Measurements from ENCODE around the gene BROX. TPM values are rescaled to one million over a fixed set of nuclear protein-coding genes. Genes with fewer than 3 reads are reported as not detected.

Gene BROX
- total and polyA plus RNA-seq, 7 donors: 10.1 to 37.2 (median 29.5) TPM

GRCh38 chr1:222749927-222750326 lies 37.6 kb downstream of the BROX start:
- intact Hi-C loops (cut with DNase I): no loop called here
- H3K4me3 ChIP-seq: no peak overlapping the region
- H3K27me3 ChIP-seq (ENCODE audit: insufficient read depth in 3 of 3, low read length in 2 of 3): no peaks in the 10 kb centered on the region
- H3K4me1 ChIP-seq: no peaks in the 10 kb centered on the region
- no peaks in the 10 kb centered on the region for H3K9me3 ChIP-seq
- H3K27ac ChIP-seq: no peak overlapping the region
- TF ChIP-seq CTCF (IDR thresholded peaks at IDR 0.05): no peak
- no peaks in the 10 kb centered on the region for H3K36me3 ChIP-seq (ENCODE audit: insufficient read depth in 1 of 2, low read depth in 1 of 2)
- ATAC-seq (no peak), DNase-seq (no peak)

GRCh38 chr1:222750651-222751050 lies 38.3 kb downstream of the BROX start:
- no peak overlapping the region for H3K27ac ChIP-seq

GRCh38 chr1:222751255-222751654 lies 38.9 kb downstream of the BROX start:
- H3K36me3 ChIP-seq (ENCODE audit: insufficient read depth in 1 of 2, low read depth in 1 of 2): no peaks in the 10 kb centered on the region
- intact Hi-C loops (cut with DNase I): no loop called here
- no peak for TF ChIP-seq CTCF (IDR thresholded peaks at IDR 0.05)
- no peak overlapping the region for H3K4me3 ChIP-seq
- whole genome bisulfite sequencing, 3 donors: 78 to 91% (median 79%) methylated on average over 3 of the region's 3 CpGs
- no peak for ATAC-seq
- H3K9me3 ChIP-seq: no peaks in the 10 kb centered on the region
- DNase-seq: no peak
- H3K4me1 ChIP-seq: no peaks in the 10 kb centered on the region
- no peak overlapping the region for H3K27ac ChIP-seq
- H3K27me3 ChIP-seq (ENCODE audit: insufficient read depth in 3 of 3, low read length in 2 of 3): no peaks in the 10 kb centered on the region

More at GRCh38 chr1:222750651-222751050, 38.3 kb downstream of the BROX start:
- Histone ChIP-seq H3K27me3 (ENCODE audit: insufficient read depth in 3 of 3, low read length in 2 of 3) (no peaks in the 10 kb centered on the region), H3K4me3 (no peak overlapping the region), H3K36me3 (ENCODE audit: insufficient read depth in 1 of 2, low read depth in 1 of 2) (no peaks in the 10 kb centered on the region), H3K9me3 (no peaks in the 10 kb centered on the region), H3K4me1 (no peaks in the 10 kb centered on the region)
- 91 to 95% (median 93%) methylated on average over 1 of the region's 1 CpG for WGBS, 3 donors
- ATAC-seq (no peak), DNase-seq (no peak)
- intact Hi-C loops (cut with DNase I): no loop called here
- TF ChIP-seq CTCF (IDR thresholded peaks at IDR 0.05): no peak

GRCh38 chr1:222754366-222755139 lies 42.2 kb downstream of the BROX start:
- Histone ChIP-seq H3K27me3 (ENCODE audit: insufficient read depth in 3 of 3, low read length in 2 of 3) (no peaks in the 10 kb centered on the region), H3K4me1 (no peaks in the 10 kb centered on the region), H3K27ac (no peak overlapping the region), H3K4me3 (no peak overlapping the region), H3K36me3 (ENCODE audit: insufficient read depth in 1 of 2, low read depth in 1 of 2) (no peaks in the 10 kb centered on the region), H3K9me3 (no peaks in the 10 kb centered on the region)
- WGBS, 3 donors: 40 to 60% (median 52%) methylated on average over 10 of the region's 10 CpGs
- TF ChIP-seq CTCF (IDR thresholded peaks at IDR 0.05): no peak
- intact Hi-C loops (cut with DNase I): no loop called here
- DNase-seq: peak; percentile 36 to 71
- ATAC-seq: peak in 3 of 4 donors; percentile 34 to 57 (median 49)

Data from psoas muscle (tissue), 8 donors.